GM12892 (cell line): ENCODE results near the gene ITPR1.

Experiments
- POLR2A ChIP-seq: IDR thresholded peaks from 2 replicates; pipeline ENCODE4 v1.6.1; 2011; ENCODE audit warnings: low read depth, low read length, control low read depth
- POLR2AphosphoS5 ChIP-seq: IDR thresholded peaks from 2 replicates; pipeline ENCODE4 v1.6.1; 2011; ENCODE audit warnings: low read depth, low read length, control low read depth
- TAF1 ChIP-seq: IDR thresholded peaks from 2 replicates; pipeline ENCODE4 v1.6.1; 2011; ENCODE audit warnings: low read depth, mild to moderate bottlenecking, control low read depth, low read length, borderline replicate concordance

- TF ChIP-seq POLR2A, result no peak
- no peak for TF ChIP-seq POLR2AphosphoS5
- TF ChIP-seq TAF1, result no peak
These were observed 19.9 kb downstream of the ITPR1 start for GRCh38 chr3:4512895-4513616.
